HG03097 (cell line): ENCODE data around the gene CDH23.

Experiments
- ATAC-seq: cut with Tn5 transposase; IDR thresholded peaks from one replicate; pipeline ENCODE4 v1.9.1; 2021; ENCODE audit not compliant: unreplicated experiment, low FRiP score

The CDH23 gene

GRCh38 chr10:71436268-71437125 is 39.8 kb downstream of the CDH23 start:
- no peak for ATAC-seq

GRCh38 chr10:71437537-71438092 is 40.9 kb downstream of the CDH23 start:
- ATAC-seq: no peak

- no peak for ATAC-seq
Measured at GRCh38 chr10:71438761-71439160, 42.0 kb downstream of the CDH23 start.

GRCh38 chr10:71439670-71440425 is 43.1 kb downstream of the CDH23 start:
- ATAC-seq: no peak

GRCh38 chr10:71440506-71441035 is 43.9 kb downstream of the CDH23 start:
- ATAC-seq: no peak

GRCh38 chr10:71442000-71442399 is 45.3 kb downstream of the CDH23 start:
- no peak for ATAC-seq

- ATAC-seq: no peak
Measured at GRCh38 chr10:71442859-71443570, 46.3 kb downstream of the CDH23 start.

GRCh38 chr10:71443676-71444075 is 47.0 kb downstream of the CDH23 start:
- no peak for ATAC-seq

GRCh38 chr10:71444284-71445054 is 47.7 kb downstream of the CDH23 start:
- no peak for ATAC-seq

- no peak for ATAC-seq
Measured at GRCh38 chr10:71447676-71448075, 51.0 kb downstream of the CDH23 start.

- ATAC-seq: no peak
Measured at GRCh38 chr10:71448146-71448545, 51.4 kb downstream of the CDH23 start.

GRCh38 chr10:71449026-71449425 is 52.3 kb downstream of the CDH23 start:
- ATAC-seq: no peak

- ATAC-seq: no peak
Measured at GRCh38 chr10:71451754-71452153, 55.0 kb downstream of the CDH23 start.

GRCh38 chr10:71453186-71453585 is 56.5 kb downstream of the CDH23 start:
- ATAC-seq: no peak

- no peak for ATAC-seq
Measured at GRCh38 chr10:71454347-71454746, 57.6 kb downstream of the CDH23 start.

- no peak for ATAC-seq
Measured at GRCh38 chr10:71455035-71455434, 58.3 kb downstream of the CDH23 start.

- ATAC-seq: no peak
Measured at GRCh38 chr10:71456631-71457030, 59.9 kb downstream of the CDH23 start.

- ATAC-seq: no peak
Measured at GRCh38 chr10:71457908-71458307, 61.2 kb downstream of the CDH23 start.

GRCh38 chr10:71458387-71458786 is 61.7 kb downstream of the CDH23 start:
- no peak for ATAC-seq

- ATAC-seq: no peak
Measured at GRCh38 chr10:71459513-71459912, 62.8 kb downstream of the CDH23 start.
